Measurements from ENCODE around the gene CYP1A2.

GRCh38 chr15:74727727-74728126 is 20.9 kb upstream of the CYP1A2 start:
- TF ChIP-seq CTCF (IDR thresholded peaks at IDR 0.05) (no peak), POLR2A (IDR thresholded peaks at IDR 0.05) (no peak)

All from ovary (tissue), 3 donors.